GM19372 (cell line): ENCODE results near the gene TXLNG.
"Not testable (repeated sequence)": the region's sequence is repeated elsewhere in the genome, so short reads cannot be mapped to it uniquely, and the experiment has no call there.

Experiments used
- ATAC-seq: cut with Tn5 transposase; IDR thresholded peaks from one replicate; pipeline ENCODE4 v1.9.1; 2021; ENCODE audit warnings: mild to moderate bottlenecking, low read depth, moderate library complexity; ENCODE audit not compliant: unreplicated experiment

The TXLNG gene

GRCh38 chrX:16784440-16784839 lies 1.8 kb upstream of the TXLNG start:
- ATAC-seq: not testable (repeated sequence)

GRCh38 chrX:16785247-16786138 lies 773 bp upstream of the TXLNG start:
- no peak for ATAC-seq

GRCh38 chrX:16786791-16787735 lies 797 bp downstream of the TXLNG start:
- no peak for ATAC-seq

GRCh38 chrX:16788477-16788876 lies 2.2 kb downstream of the TXLNG start:
- no peak for ATAC-seq

GRCh38 chrX:16796298-16796697 lies 10.0 kb downstream of the TXLNG start:
- no peak for ATAC-seq

GRCh38 chrX:16797358-16797757 lies 11.1 kb downstream of the TXLNG start:
- ATAC-seq: no peak

- no peak for ATAC-seq
These were observed 11.6 kb downstream of the TXLNG start for GRCh38 chrX:16797841-16798240.

GRCh38 chrX:16804923-16805464 lies 18.7 kb downstream of the TXLNG start:
- ATAC-seq: no peak

- ATAC-seq: no peak
These were observed 21.3 kb downstream of the TXLNG start for GRCh38 chrX:16807548-16807947.

GRCh38 chrX:16807976-16808542 lies 21.8 kb downstream of the TXLNG start:
- no peak for ATAC-seq

GRCh38 chrX:16814597-16814996 lies 28.3 kb downstream of the TXLNG start:
- ATAC-seq: no peak

- ATAC-seq: no peak
These were observed 33.4 kb downstream of the TXLNG start for GRCh38 chrX:16819634-16820033.

GRCh38 chrX:16822723-16823122 lies 36.5 kb downstream of the TXLNG start:
- ATAC-seq: no peak

- ATAC-seq: no peak
These were observed 39.2 kb downstream of the TXLNG start for GRCh38 chrX:16825264-16826035.

- ATAC-seq: no peak
These were observed 39.9 kb downstream of the TXLNG start for GRCh38 chrX:16826207-16826606.

- ATAC-seq: no peak
These were observed 41.0 kb downstream of the TXLNG start for GRCh38 chrX:16827225-16827624.

GRCh38 chrX:16828124-16828908 lies 42.0 kb downstream of the TXLNG start:
- ATAC-seq: no peak

- ATAC-seq: no peak
These were observed 46.0 kb downstream of the TXLNG start for GRCh38 chrX:16832301-16832700.

- ATAC-seq: no peak
These were observed 48.5 kb downstream of the TXLNG start for GRCh38 chrX:16834806-16835205.
